ENCODE results near the gene ZNF467.

ZNF467 gene

GRCh38 chr7:149723082-149723767 is 50.2 kb downstream of the ZNF467 start:
- H3K4me1 ChIP-seq (ENCODE audit: control insufficient read depth, insufficient read depth, low read length): peaks cover 12% of the 10 kb centered on the region; the same call in 1 of the 2 replicates
- H3K9ac ChIP-seq (ENCODE audit: low read length): no peak overlapping the region
- no peaks in the 10 kb centered on the region for H3K27me3 ChIP-seq (ENCODE audit: control insufficient read depth, insufficient read depth, low read length)
- no peaks in the 10 kb centered on the region for H3K9me3 ChIP-seq (ENCODE audit: control insufficient read depth, insufficient read depth, low read depth, low read length)
- H3K36me3 ChIP-seq (ENCODE audit: control insufficient read depth, insufficient read depth, low read length): peaks cover 78% of the 10 kb centered on the region
- no peak overlapping the region for H3K27ac ChIP-seq (ENCODE audit: low read depth, low read length)
- H3K4me3 ChIP-seq (ENCODE audit: low read depth, low read length): no peak overlapping the region

GRCh38 chr7:149722356-149722957 is 50.9 kb downstream of the ZNF467 start:
- Histone ChIP-seq H3K9ac (ENCODE audit: low read length) (no peak overlapping the region), H3K9me3 (ENCODE audit: control insufficient read depth, insufficient read depth, low read depth, low read length) (no peaks in the 10 kb centered on the region), H3K27me3 (ENCODE audit: control insufficient read depth, insufficient read depth, low read length) (no peaks in the 10 kb centered on the region), H3K27ac (ENCODE audit: low read depth, low read length) (no peak overlapping the region), H3K36me3 (ENCODE audit: control insufficient read depth, insufficient read depth, low read length) (peaks cover 70% of the 10 kb centered on the region), H3K4me1 (ENCODE audit: control insufficient read depth, insufficient read depth, low read length) (peaks cover 12% of the 10 kb centered on the region; the same call in 1 of the 2 replicates), H3K4me3 (ENCODE audit: low read depth, low read length) (no peak overlapping the region)

GRCh38 chr7:149721084-149721601 is 52.2 kb downstream of the ZNF467 start:
- Histone ChIP-seq H3K27ac (ENCODE audit: low read depth, low read length) (no peak overlapping the region), H3K9ac (ENCODE audit: low read length) (no peak overlapping the region), H3K9me3 (ENCODE audit: control insufficient read depth, insufficient read depth, low read depth, low read length) (no peaks in the 10 kb centered on the region), H3K4me3 (ENCODE audit: low read depth, low read length) (no peak overlapping the region), H3K27me3 (ENCODE audit: control insufficient read depth, insufficient read depth, low read length) (no peaks in the 10 kb centered on the region), H3K4me1 (ENCODE audit: control insufficient read depth, insufficient read depth, low read length) (peaks cover 13% of the 10 kb centered on the region; the same call in 1 of the 2 replicates), H3K36me3 (ENCODE audit: control insufficient read depth, insufficient read depth, low read length) (peaks cover 62% of the 10 kb centered on the region)

GRCh38 chr7:149720372-149721083 is 52.9 kb downstream of the ZNF467 start:
- Histone ChIP-seq H3K4me1 (ENCODE audit: control insufficient read depth, insufficient read depth, low read length) (peaks cover 20% of the 10 kb centered on the region), H3K27me3 (ENCODE audit: control insufficient read depth, insufficient read depth, low read length) (no peaks in the 10 kb centered on the region), H3K27ac (ENCODE audit: low read depth, low read length) (no peak overlapping the region), H3K9ac (ENCODE audit: low read length) (no peak overlapping the region), H3K9me3 (ENCODE audit: control insufficient read depth, insufficient read depth, low read depth, low read length) (no peaks in the 10 kb centered on the region), H3K36me3 (ENCODE audit: control insufficient read depth, insufficient read depth, low read length) (peaks cover 56% of the 10 kb centered on the region), H3K4me3 (ENCODE audit: low read depth, low read length) (no peak overlapping the region)

- Histone ChIP-seq H3K9ac (ENCODE audit: low read length) (no peak overlapping the region), H3K4me1 (ENCODE audit: control insufficient read depth, insufficient read depth, low read length) (peaks cover 23% of the 10 kb centered on the region), H3K36me3 (ENCODE audit: control insufficient read depth, insufficient read depth, low read length) (peaks cover 50% of the 10 kb centered on the region), H3K4me3 (ENCODE audit: low read depth, low read length) (no peak overlapping the region), H3K27ac (ENCODE audit: low read depth, low read length) (no peak overlapping the region), H3K9me3 (ENCODE audit: control insufficient read depth, insufficient read depth, low read depth, low read length) (no peaks in the 10 kb centered on the region), H3K27me3 (ENCODE audit: control insufficient read depth, insufficient read depth, low read length) (no peaks in the 10 kb centered on the region)
These were observed 53.5 kb downstream of the ZNF467 start for GRCh38 chr7:149719912-149720335.

DNA sequence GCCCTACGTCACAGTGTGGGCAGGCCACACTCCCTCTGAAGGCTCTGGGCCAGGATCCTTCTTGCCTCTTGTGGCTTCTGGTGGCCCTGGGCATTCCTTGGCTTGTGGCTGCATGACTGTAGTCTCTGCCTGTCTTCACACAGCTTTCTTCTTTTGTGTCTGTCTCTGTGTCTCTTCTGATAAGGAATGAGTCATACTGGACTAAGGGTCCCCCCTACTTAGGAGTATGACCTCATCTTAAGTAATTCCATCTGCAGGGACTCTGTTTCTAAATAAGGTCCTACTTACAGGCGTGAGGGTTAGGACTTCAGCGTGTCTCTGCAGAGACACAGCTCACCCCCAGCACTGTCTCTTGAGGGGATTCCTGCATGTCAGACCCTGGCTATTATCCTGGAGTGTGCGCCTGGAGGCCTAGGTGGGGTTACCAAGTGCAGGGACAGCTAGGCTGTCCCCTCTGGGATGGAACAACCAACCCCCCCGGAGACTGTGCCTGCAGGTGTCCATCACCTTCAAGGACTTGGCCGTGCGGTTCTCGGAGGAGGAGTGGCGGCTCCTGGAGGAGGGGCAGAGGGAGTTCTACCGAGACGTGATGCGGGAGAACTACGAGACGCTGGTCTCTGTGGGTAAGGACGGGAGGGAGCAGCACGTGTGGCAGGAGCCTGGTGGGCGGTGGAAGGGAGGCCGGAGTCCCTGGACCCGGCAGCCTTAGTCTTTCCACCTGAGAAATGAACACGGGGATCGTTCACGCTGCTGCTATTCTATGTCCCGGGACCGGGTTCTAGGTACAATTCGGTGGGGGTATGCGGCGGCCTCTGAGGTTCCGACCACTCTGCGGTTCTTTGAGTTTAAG is 54.1 kb downstream of the ZNF467 start:
- Histone ChIP-seq H3K4me3 (ENCODE audit: low read depth, low read length) (no peak overlapping the region), H3K27ac (ENCODE audit: low read depth, low read length) (no peak overlapping the region), H3K36me3 (ENCODE audit: control insufficient read depth, insufficient read depth, low read length) (peaks cover 44% of the 10 kb centered on the region), H3K4me1 (ENCODE audit: control insufficient read depth, insufficient read depth, low read length) (peaks cover 23% of the 10 kb centered on the region), H3K9ac (ENCODE audit: low read length) (no peak overlapping the region), H3K9me3 (ENCODE audit: control insufficient read depth, insufficient read depth, low read depth, low read length) (no peaks in the 10 kb centered on the region), H3K27me3 (ENCODE audit: control insufficient read depth, insufficient read depth, low read length) (no peaks in the 10 kb centered on the region)

DNA sequence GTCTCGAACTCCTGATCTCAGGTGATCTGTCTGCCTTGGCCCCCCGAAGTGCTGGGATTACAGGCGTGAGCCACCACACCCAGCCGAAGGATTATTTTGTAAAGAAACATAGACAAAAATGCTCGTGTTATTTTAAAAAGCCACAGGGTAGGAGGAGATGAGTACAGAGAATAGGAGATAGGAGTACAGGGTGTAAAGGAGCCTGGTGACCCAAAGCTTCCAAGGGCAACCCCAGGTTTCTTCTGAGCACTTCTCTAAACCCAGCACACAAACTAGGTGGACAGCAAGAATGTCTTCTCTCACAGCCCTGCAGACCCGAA is 54.7 kb downstream of the ZNF467 start:
- H3K4me3 ChIP-seq (ENCODE audit: low read depth, low read length): no peak overlapping the region
- no peak overlapping the region for H3K27ac ChIP-seq (ENCODE audit: low read depth, low read length)
- peaks cover 3% of the 10 kb centered on the region; the same call in 1 of the 2 replicates for H3K27me3 ChIP-seq (ENCODE audit: control insufficient read depth, insufficient read depth, low read length)
- H3K9me3 ChIP-seq (ENCODE audit: control insufficient read depth, insufficient read depth, low read depth, low read length): no peaks in the 10 kb centered on the region
- peaks cover 38% of the 10 kb centered on the region for H3K36me3 ChIP-seq (ENCODE audit: control insufficient read depth, insufficient read depth, low read length)
- H3K4me1 ChIP-seq (ENCODE audit: control insufficient read depth, insufficient read depth, low read length): peaks cover 27% of the 10 kb centered on the region
- no peak overlapping the region for H3K9ac ChIP-seq (ENCODE audit: low read length)

DNA sequence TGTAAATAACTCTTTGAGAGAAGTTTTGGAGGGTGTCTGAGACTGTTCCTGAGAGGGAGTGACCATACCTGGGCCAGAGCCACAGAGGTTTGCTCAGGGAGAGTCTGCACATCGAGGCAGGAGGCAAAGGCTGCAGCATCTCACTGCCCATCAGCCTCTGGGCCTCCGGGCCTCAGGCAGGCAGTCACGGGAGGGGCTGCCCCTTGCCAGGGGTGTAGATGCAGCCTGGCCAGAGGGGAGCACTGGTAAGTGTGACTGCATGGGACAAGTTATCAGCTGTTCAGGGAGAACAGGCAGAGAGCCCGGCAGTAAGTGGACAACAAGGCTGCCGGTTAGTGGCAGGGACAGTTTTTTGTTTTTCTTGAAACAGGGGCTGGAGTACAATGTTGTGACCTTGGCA is 55.9 kb downstream of the ZNF467 start:
- Histone ChIP-seq H3K27ac (ENCODE audit: low read depth, low read length) (no peak overlapping the region), H3K9ac (ENCODE audit: low read length) (no peak overlapping the region), H3K36me3 (ENCODE audit: control insufficient read depth, insufficient read depth, low read length) (peaks cover 26% of the 10 kb centered on the region), H3K4me3 (ENCODE audit: low read depth, low read length) (no peak overlapping the region), H3K9me3 (ENCODE audit: control insufficient read depth, insufficient read depth, low read depth, low read length) (0 out of 2 replicates have a peak, but pooled peaks cover 3% of the 10 kb centered on the region), H3K27me3 (ENCODE audit: control insufficient read depth, insufficient read depth, low read length) (peaks cover 9% of the 10 kb centered on the region; the same call in 1 of the 2 replicates), H3K4me1 (ENCODE audit: control insufficient read depth, insufficient read depth, low read length) (peaks cover 27% of the 10 kb centered on the region)

- 0 out of 2 replicates have a peak, but pooled peaks cover 5% of the 10 kb centered on the region for H3K9me3 ChIP-seq (ENCODE audit: control insufficient read depth, insufficient read depth, low read depth, low read length)
- no peak overlapping the region for H3K4me3 ChIP-seq (ENCODE audit: low read depth, low read length)
- H3K36me3 ChIP-seq (ENCODE audit: control insufficient read depth, insufficient read depth, low read length): peaks cover 21% of the 10 kb centered on the region
- peaks cover 9% of the 10 kb centered on the region; the same call in 1 of the 2 replicates for H3K27me3 ChIP-seq (ENCODE audit: control insufficient read depth, insufficient read depth, low read length)
- H3K4me1 ChIP-seq (ENCODE audit: control insufficient read depth, insufficient read depth, low read length): peaks cover 27% of the 10 kb centered on the region
- no peak overlapping the region for H3K27ac ChIP-seq (ENCODE audit: low read depth, low read length)
- H3K9ac ChIP-seq (ENCODE audit: low read length): no peak overlapping the region
These were observed 56.5 kb downstream of the ZNF467 start for GRCh38 chr7:149716932-149717307.

GRCh38 chr7:149716007-149716931 is 57.1 kb downstream of the ZNF467 start:
- H3K27ac ChIP-seq (ENCODE audit: low read depth, low read length): no peak overlapping the region
- H3K9ac ChIP-seq (ENCODE audit: low read length): peak overlapping the region; percentile 81
- H3K27me3 ChIP-seq (ENCODE audit: control insufficient read depth, insufficient read depth, low read length): peaks cover 9% of the 10 kb centered on the region; the same call in 1 of the 2 replicates
- peaks cover 14% of the 10 kb centered on the region for H3K36me3 ChIP-seq (ENCODE audit: control insufficient read depth, insufficient read depth, low read length)
- peaks cover 12% of the 10 kb centered on the region for H3K9me3 ChIP-seq (ENCODE audit: control insufficient read depth, insufficient read depth, low read depth, low read length)
- peak overlapping the region; percentile 84 for H3K4me3 ChIP-seq (ENCODE audit: low read depth, low read length)
- H3K4me1 ChIP-seq (ENCODE audit: control insufficient read depth, insufficient read depth, low read length): peaks cover 27% of the 10 kb centered on the region
